SU-DHL-6 (cell line): Measurements from ENCODE around the gene ABHD4.

Source experiments
- H2AFZ ChIP-seq: fragments of 200-600 bp; sonication (generic); 2 replicates; pipeline ENCODE4 v1.6.1; 2014; ENCODE audit warnings: low read depth, mild to moderate bottlenecking, moderate library complexity, mixed read lengths, antibody characterized with exemption, low read length; ENCODE audit not compliant: severe bottlenecking
- H3F3A ChIP-seq: fragments of 200-600 bp; shearing (Covaris generic); 2 replicates; pipeline ENCODE4 v1.6.0; 2016; ENCODE audit warnings: antibody characterized with exemption, mild to moderate bottlenecking; ENCODE audit not compliant: insufficient read depth
- H3K27ac ChIP-seq: fragments of 200-600 bp; sonication (generic); 2 replicates; pipeline ENCODE4 v1.5.1; 2016; ENCODE audit warnings: low read depth, mild to moderate bottlenecking, low read length, moderate library complexity, mixed read lengths
- H3K27me3 ChIP-seq: fragments of 200-600 bp; sonication (generic), shearing (Covaris generic); 2 replicates; pipeline ENCODE4 v1.6.0; 2014; ENCODE audit warnings: mild to moderate bottlenecking, low read length
- H3K36me3 ChIP-seq: fragments of 200-600 bp; sonication (generic); 2 replicates; pipeline ENCODE4 v1.6.1; 2014; ENCODE audit warnings: mild to moderate bottlenecking, low read length, mixed read lengths
- H3K4me2 ChIP-seq: fragments of 300-600, 200-600 bp; shearing (Covaris generic), sonication (generic); 2 replicates; pipeline ENCODE4 v1.6.0; 2014; ENCODE audit warnings: low read length, low read depth, mild to moderate bottlenecking; ENCODE audit not compliant: poor library complexity, severe bottlenecking
- H3K4me3 ChIP-seq: fragments of 200-600 bp; sonication (generic); 2 replicates; pipeline ENCODE4 v1.5.1; 2014; ENCODE audit warnings: antibody characterized with exemption, low read length, mild to moderate bottlenecking, mixed read lengths; ENCODE audit not compliant: insufficient read depth, poor library complexity, severe bottlenecking
- H3K79me2 ChIP-seq: fragments of 200-600 bp; sonication (generic); 2 replicates; pipeline ENCODE4 v1.6.1; 2014; ENCODE audit warnings: mild to moderate bottlenecking, low read length, moderate library complexity; ENCODE audit not compliant: insufficient read depth
- H3K9ac ChIP-seq: fragments of 200-600 bp; sonication (generic); 2 replicates; pipeline ENCODE4 v1.7.0; 2014; ENCODE audit warnings: mild to moderate bottlenecking, low read length
- H3K9me2 ChIP-seq: fragments of 200-600 bp; sonication (generic); replicated peaks from 2 replicates; pipeline ENCODE4 v1.6.1; 2014; ENCODE audit warnings: low read length; ENCODE audit not compliant: insufficient read depth
- H3K9me3 ChIP-seq: fragments of 200-600 bp; sonication (generic); 2 replicates; pipeline ENCODE4 v1.6.1; 2014; ENCODE audit warnings: low read length, mixed read lengths; ENCODE audit not compliant: insufficient read depth
- H4K20me1 ChIP-seq: fragments of 200-600 bp; sonication (generic); 2 replicates; pipeline ENCODE4 v1.6.1; 2014; ENCODE audit warnings: low read depth, mild to moderate bottlenecking, antibody characterized with exemption, low read length, moderate library complexity, mixed read lengths
- EZH2phosphoT487 ChIP-seq: fragments of 200-600 bp; sonication (generic), shearing (Covaris generic); conservative IDR thresholded peaks from 2 replicates; pipeline ENCODE4 v1.6.1; 2018; ENCODE audit warnings: mild to moderate bottlenecking, antibody characterized with exemption, low read length, moderate library complexity, mixed read lengths
- TF ChIP-seq, protein P1 (sequence below): fragments of 200-600 bp; sonication (generic); IDR thresholded peaks from one replicate; pipeline ENCODE4 v1.5.1; 2017; ENCODE audit warnings: antibody characterized with exemption, mild to moderate bottlenecking, low read length, moderate library complexity; ENCODE audit not compliant: insufficient read depth, poor library complexity, severe bottlenecking

ABHD4 gene

DNA sequence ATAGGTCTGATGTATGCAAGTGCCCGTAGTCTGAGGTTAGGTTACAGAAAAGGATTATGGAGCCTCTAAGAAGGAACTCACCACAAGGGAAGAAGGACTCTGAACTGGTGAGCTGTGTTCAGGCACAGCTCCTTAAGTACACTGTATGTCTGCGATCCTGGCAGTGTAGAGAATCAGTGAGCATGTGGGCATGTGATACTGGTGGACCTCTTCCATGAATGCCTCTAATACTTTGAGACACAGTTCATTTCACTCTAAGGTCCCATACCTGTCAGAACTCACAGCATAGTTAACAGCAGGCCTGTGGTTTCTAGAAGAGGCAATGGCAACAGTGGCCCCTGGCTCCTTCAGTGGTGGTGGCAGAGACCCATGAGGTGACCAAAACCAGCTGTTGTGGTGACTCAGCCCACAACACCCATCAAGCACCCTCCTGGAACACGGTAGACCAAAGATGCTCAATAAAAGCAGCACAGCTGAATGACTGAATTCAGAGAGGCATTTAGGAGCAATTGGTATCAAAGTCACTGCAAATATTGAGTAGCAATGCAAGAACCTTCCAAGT lies 52.9 kb downstream of the ABHD4 start:
- no peak overlapping the region for H3K4me3 ChIP-seq
- no peaks in the 10 kb centered on the region for H4K20me1 ChIP-seq
- H3K27me3 ChIP-seq: no peaks in the 10 kb centered on the region
- no peak overlapping the region for H2AFZ ChIP-seq
- no peak for TF ChIP-seq EZH2phosphoT487
- TF ChIP-seq, protein P1, sequence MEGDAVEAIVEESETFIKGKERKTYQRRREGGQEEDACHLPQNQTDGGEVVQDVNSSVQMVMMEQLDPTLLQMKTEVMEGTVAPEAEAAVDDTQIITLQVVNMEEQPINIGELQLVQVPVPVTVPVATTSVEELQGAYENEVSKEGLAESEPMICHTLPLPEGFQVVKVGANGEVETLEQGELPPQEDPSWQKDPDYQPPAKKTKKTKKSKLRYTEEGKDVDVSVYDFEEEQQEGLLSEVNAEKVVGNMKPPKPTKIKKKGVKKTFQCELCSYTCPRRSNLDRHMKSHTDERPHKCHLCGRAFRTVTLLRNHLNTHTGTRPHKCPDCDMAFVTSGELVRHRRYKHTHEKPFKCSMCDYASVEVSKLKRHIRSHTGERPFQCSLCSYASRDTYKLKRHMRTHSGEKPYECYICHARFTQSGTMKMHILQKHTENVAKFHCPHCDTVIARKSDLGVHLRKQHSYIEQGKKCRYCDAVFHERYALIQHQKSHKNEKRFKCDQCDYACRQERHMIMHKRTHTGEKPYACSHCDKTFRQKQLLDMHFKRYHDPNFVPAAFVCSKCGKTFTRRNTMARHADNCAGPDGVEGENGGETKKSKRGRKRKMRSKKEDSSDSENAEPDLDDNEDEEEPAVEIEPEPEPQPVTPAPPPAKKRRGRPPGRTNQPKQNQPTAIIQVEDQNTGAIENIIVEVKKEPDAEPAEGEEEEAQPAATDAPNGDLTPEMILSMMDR: no peak
- H3K9me2 ChIP-seq: no peaks in the 10 kb centered on the region
- no peaks in the 10 kb centered on the region for H3K36me3 ChIP-seq
- H3K27ac ChIP-seq: no peak overlapping the region
- H3K4me2 ChIP-seq: no peak overlapping the region
- H3F3A ChIP-seq: no peaks in the 10 kb centered on the region
- no peaks in the 10 kb centered on the region for H3K9me3 ChIP-seq
- no peaks in the 10 kb centered on the region for H3K79me2 ChIP-seq
- H3K9ac ChIP-seq: no peak overlapping the region

DNA sequence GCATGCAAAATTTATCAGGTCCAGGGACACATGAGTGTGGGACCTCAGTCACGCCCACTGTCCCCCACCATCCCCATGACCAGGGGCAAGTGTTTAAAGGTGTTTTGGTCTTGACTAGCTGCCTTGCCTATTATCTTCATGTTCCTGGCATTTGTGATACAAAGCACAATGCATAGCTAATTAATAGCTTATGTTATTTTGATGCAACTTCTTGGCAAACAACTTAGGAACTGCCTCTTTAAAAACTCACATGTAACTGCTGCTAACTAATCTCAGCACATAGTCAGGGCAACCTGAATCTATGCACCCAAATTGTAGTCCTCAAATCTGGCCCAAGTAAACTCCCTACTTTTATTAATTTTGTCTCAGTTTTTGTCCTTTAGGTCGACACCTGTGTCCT lies 53.5 kb downstream of the ABHD4 start:
- H3K9me2 ChIP-seq: no peaks in the 10 kb centered on the region
- H3K79me2 ChIP-seq: no peaks in the 10 kb centered on the region
- no peaks in the 10 kb centered on the region for H3K9me3 ChIP-seq
- H2AFZ ChIP-seq: no peak overlapping the region
- H4K20me1 ChIP-seq: no peaks in the 10 kb centered on the region
- no peaks in the 10 kb centered on the region for H3F3A ChIP-seq
- H3K9ac ChIP-seq: no peak overlapping the region
- H3K4me3 ChIP-seq: no peak overlapping the region
- TF ChIP-seq, protein P1: no peak
- no peak for TF ChIP-seq EZH2phosphoT487
- no peak overlapping the region for H3K27ac ChIP-seq
- no peaks in the 10 kb centered on the region for H3K27me3 ChIP-seq
- no peaks in the 10 kb centered on the region for H3K36me3 ChIP-seq
- no peak overlapping the region for H3K4me2 ChIP-seq

DNA sequence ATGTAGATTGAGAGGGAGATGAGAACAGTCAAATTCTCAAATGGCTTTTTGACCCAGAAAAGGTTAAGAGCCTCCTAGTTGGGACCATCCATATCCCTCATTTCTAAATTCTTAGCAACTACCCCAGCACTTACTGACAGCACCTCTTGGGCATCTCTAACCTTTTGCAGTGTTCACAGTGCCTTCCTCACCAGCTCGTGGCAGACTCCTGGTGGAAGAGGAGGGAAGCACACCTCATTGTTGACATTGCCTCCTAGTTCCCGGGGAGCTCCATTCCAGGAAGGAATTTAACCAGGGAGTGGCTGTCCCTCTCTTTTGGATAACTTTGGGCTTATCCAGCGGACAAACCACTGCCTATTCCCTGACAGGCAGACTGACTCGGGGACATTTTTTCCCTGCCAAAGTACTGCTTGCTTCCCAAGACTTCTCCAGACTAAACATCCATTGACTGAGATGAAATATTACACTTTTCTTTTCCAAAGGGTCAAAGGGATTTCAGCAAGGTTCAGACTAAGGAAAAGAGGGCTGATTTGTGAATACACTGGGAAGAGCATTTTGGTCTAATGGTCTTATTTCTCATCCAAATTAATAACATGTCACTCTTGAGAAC lies 55.0 kb downstream of the ABHD4 start:
- no peaks in the 10 kb centered on the region for H3K9me2 ChIP-seq
- no peak overlapping the region for H3K4me2 ChIP-seq
- no peaks in the 10 kb centered on the region for H3F3A ChIP-seq
- no peaks in the 10 kb centered on the region for H3K79me2 ChIP-seq
- no peaks in the 10 kb centered on the region for H3K36me3 ChIP-seq
- no peak overlapping the region for H3K4me3 ChIP-seq
- H2AFZ ChIP-seq: no peak overlapping the region
- H3K27ac ChIP-seq: no peak overlapping the region
- H3K9me3 ChIP-seq: no peaks in the 10 kb centered on the region
- no peaks in the 10 kb centered on the region for H4K20me1 ChIP-seq
- H3K9ac ChIP-seq: no peak overlapping the region
- H3K27me3 ChIP-seq: no peaks in the 10 kb centered on the region
- TF ChIP-seq, protein P1: peak; percentile 51
- no peak for TF ChIP-seq EZH2phosphoT487
